SHP77 (cell line): ENCODE data around the gene USP20.

ENCODE experiments used
- DNase-seq, 2 experiments: peaks; one replicate each; lab custom pipeline; 2025; lab: John Stamatoyannopoulos, UW

USP20 gene

GRCh38 chr9:129919841-129920240 is 84.6 kb downstream of the USP20 start:
- DNase-seq: no peak

GRCh38 chr9:129921905-129922304 is 86.6 kb downstream of the USP20 start:
- no peak for DNase-seq

- no peak for DNase-seq
Observed at GRCh38 chr9:129923589-129923988, 88.3 kb downstream of the USP20 start.

GRCh38 chr9:129929496-129930125 is 94.4 kb downstream of the USP20 start:
- no peak for DNase-seq

GRCh38 chr9:129930743-129931142 is 95.5 kb downstream of the USP20 start:
- DNase-seq: no peak
